GM12878 (cell line): Measurements from ENCODE around the gene GGACT. TPM values are rescaled to one million over a fixed set of nuclear protein-coding genes. Genes with fewer than 3 reads are reported as not detected.

Experiments
- ATAC-seq: fragments of 200-7000 bp; cut with Tn5 transposase; 3 replicates; pipeline ENCODE4 v1.9.1; 2020; ENCODE audit warnings: mild to moderate bottlenecking, moderate library complexity
- BruUV-seq: library from RNA; stranded (reverse); fragments of 400-500 nt; replicated peaks from 2 replicates; lab custom pipeline; 2021; lab: Mats Ljungman, UMichigan
- CTCF ChIA-PET: fragments of 300-600 bp; sonication (Branson Sonifier 250); formaldehyde crosslinking; extraction: SDS; loops from one replicate; lab custom pipeline; 2021; ENCODE audit warnings: inconsistent platforms; lab: Yijun Ruan, JAX
- POLR2A ChIA-PET: fragments of 350-600 bp; formaldehyde crosslinking; extraction: SDS; loops from one replicate; lab custom pipeline; 2021; ENCODE audit warnings: inconsistent platforms; lab: Charles Lee
- RAD21 ChIA-PET: fragments of 300-600 bp; sonication (Branson Sonifier 250); formaldehyde crosslinking; loops from one replicate; lab custom pipeline; 2023; ENCODE audit warnings: antibody characterized with exemption; ENCODE audit not compliant: unreplicated experiment; lab: Charles Lee
- SMC1A ChIA-PET: fragments of 300-600 bp; sonication (Branson Sonifier 250); formaldehyde crosslinking; loops from one replicate; lab custom pipeline; 2023; ENCODE audit not compliant: unreplicated experiment, uncharacterized antibody; lab: Charles Lee
- DNase-seq: peaks from one replicate; pipeline ENCODE4 v3.0.0-alpha.2; 2011; ENCODE audit warnings: low read depth, low spot score
- FAIRE-seq: peaks from 3 replicates; lab custom pipeline; 2011; peaks lifted over from hg19 to GRCh38; lab: Jason Lieb, UNC
- H2AFZ ChIP-seq: 2 replicates; pipeline ENCODE4 v1.6.0; 2011; ENCODE audit warnings: low read depth, low read length, control low read depth; ENCODE audit not compliant: control insufficient read depth
- H3K27ac ChIP-seq: 2 replicates; pipeline ENCODE4 v1.5.1; 2011; ENCODE audit warnings: control low read depth; ENCODE audit not compliant: control insufficient read depth, insufficient read depth
- H3K27me3 ChIP-seq, 2 experiments: replicated peaks in 1 of 2; 2 replicates each; pipeline versions ENCODE4 v1.6.0 to v1.6.1; 2011; ENCODE audit warnings: low read length in 1 of 2; ENCODE audit not compliant: control insufficient read depth in 2 of 2, insufficient read depth in 2 of 2
- H3K36me3 ChIP-seq, 2 experiments: 2 replicates each; pipeline ENCODE4 v1.5.1; 2011; ENCODE audit warnings: low read length in 1 of 2; ENCODE audit not compliant: control insufficient read depth in 2 of 2, insufficient read depth in 2 of 2
- H3K4me1 ChIP-seq: 2 replicates; pipeline ENCODE4 v1.6.1; 2011; ENCODE audit warnings: mild to moderate bottlenecking, low read length, moderate library complexity, mixed read lengths; ENCODE audit not compliant: control insufficient read depth, insufficient read depth
- H3K4me2 ChIP-seq: 2 replicates; pipeline ENCODE4 v1.6.0; 2011; ENCODE audit warnings: control low read depth; ENCODE audit not compliant: control insufficient read depth, insufficient read depth
- H3K4me3 ChIP-seq: fragments of 200-600 bp; sonication (generic); 2 replicates; pipeline ENCODE4 v1.5.1; 2016
- H3K79me2 ChIP-seq: 2 replicates; pipeline ENCODE4 v1.6.0; 2011; ENCODE audit warnings: low read length; ENCODE audit not compliant: control insufficient read depth, insufficient read depth
- H3K9ac ChIP-seq: 2 replicates; pipeline ENCODE4 v1.8.0; 2011; ENCODE audit warnings: low read length, control low read depth, mixed read lengths; ENCODE audit not compliant: control insufficient read depth, insufficient read depth
- H3K9me3 ChIP-seq: replicated peaks from 3 replicates; pipeline ENCODE4 v1.5.1; 2011; ENCODE audit warnings: mild to moderate bottlenecking, low read length; ENCODE audit not compliant: control insufficient read depth, insufficient read depth
- H4K20me1 ChIP-seq: 2 replicates; pipeline ENCODE4 v1.6.0; 2011; ENCODE audit not compliant: control insufficient read depth, insufficient read depth
- BMI1 ChIP-seq: fragments of 450-650 bp; IDR thresholded peaks from 2 replicates; pipeline ENCODE4 v1.6.1; 2016; ENCODE audit warnings: mild to moderate bottlenecking, moderate library complexity, borderline replicate concordance
- CHD4 ChIP-seq: fragments of 200-600 bp; sonication (generic); IDR thresholded peaks from 2 replicates; pipeline ENCODE4 v1.6.1; 2016; ENCODE audit warnings: mild to moderate bottlenecking
- E2F4 ChIP-seq: IDR thresholded peaks from 2 replicates; pipeline ENCODE4 v1.6.1; 2012; ENCODE audit warnings: low read depth, low read length, improper control_type of control experiment
- EED ChIP-seq: sonication (generic); IDR thresholded peaks from 2 replicates; pipeline ENCODE4 v1.6.1; 2016; ENCODE audit warnings: antibody characterized with exemption, low read depth
- EZH2 ChIP-seq: IDR thresholded peaks from 2 replicates; pipeline ENCODE4 v1.6.1; 2012; ENCODE audit warnings: low read depth, mild to moderate bottlenecking, control low read depth, inconsistent platforms, low read length, borderline replicate concordance; ENCODE audit not compliant: control insufficient read depth
- JUNB ChIP-seq: IDR thresholded peaks from 2 replicates; pipeline ENCODE4 v1.6.1; 2016; ENCODE audit warnings: antibody characterized with exemption, mild to moderate bottlenecking
- LARP7 ChIP-seq: fragments of 450-650 bp; IDR thresholded peaks from 2 replicates; pipeline ENCODE4 v1.6.1; 2017; ENCODE audit warnings: mild to moderate bottlenecking
- MXI1 ChIP-seq: fragments of 150-350 bp; IDR thresholded peaks from 2 replicates; pipeline ENCODE4 v1.6.1; 2011; ENCODE audit warnings: low read depth, mild to moderate bottlenecking, inconsistent platforms, low read length, improper control_type of control experiment
- NFXL1 ChIP-seq: fragments of 450-650 bp; IDR thresholded peaks from 2 replicates; pipeline ENCODE4 v1.6.1; 2017; ENCODE audit warnings: antibody characterized with exemption, mild to moderate bottlenecking, borderline replicate concordance
- RAD51 ChIP-seq: fragments of 450-650 bp; IDR thresholded peaks from 2 replicates; pipeline ENCODE4 v1.6.1; 2016; ENCODE audit warnings: moderate library complexity, mild to moderate bottlenecking, inconsistent platforms
- RFX5 ChIP-seq: IDR thresholded peaks from 2 replicates; pipeline ENCODE4 v1.6.1; 2011; ENCODE audit warnings: low read depth, low read length, improper control_type of control experiment
- SMC3 ChIP-seq: IDR thresholded peaks from 2 replicates; pipeline ENCODE4 v1.6.1; 2011; ENCODE audit warnings: low read length, improper control_type of control experiment, borderline replicate concordance
- TARDBP ChIP-seq: IDR thresholded peaks from 2 replicates; pipeline ENCODE4 v1.6.1; 2016; ENCODE audit warnings: borderline replicate concordance
- ZNF207 ChIP-seq: fragments of 450-650 bp; IDR thresholded peaks from 2 replicates; pipeline ENCODE4 v1.6.1; 2014; ENCODE audit warnings: antibody characterized with exemption, mild to moderate bottlenecking, borderline replicate concordance
- ZZZ3 ChIP-seq: IDR thresholded peaks from 2 replicates; pipeline ENCODE4 v1.6.1; 2011; ENCODE audit warnings: low read depth; ENCODE audit not compliant: control insufficient read depth, insufficient read length
- WGBS: methylation state at CpG from one replicate; pipeline ENCODE4 v1.1.6; 2016; ENCODE audit warnings: low lambda C conversion rate; ENCODE audit not compliant: insufficient replicate concordance, insufficient coverage; ENCODE audit errors: missing lambda C conversion rate; 5-methylcytosine and 5-hydroxymethylcytosine counted together
- in situ Hi-C: fragments of 300-500 bp; cut with MboI; formaldehyde crosslinking; loops from 9 replicates; pipeline ENCODE4 v1.14.3; 2018; ENCODE audit warnings: mixed read lengths
- intact Hi-C: fragments of 100-400 bp; cut with micrococcal nuclease; formaldehyde crosslinking; loops from one replicate; pipeline ENCODE4 v1.14.2; 2022; ENCODE audit not compliant: unreplicated experiment
- polyA plus RNA-seq, 11 experiments: library from polyadenylated mRNA; depleted of rRNA in 4 of 11; unstranded in 6 of 11; stranded (reverse) in 5 of 11; fragments of >200 nt; fragmentation: Nextera tagmentation in 4 of 11; fragmentation: Illumina TruSeq in 1 of 11; extraction: Ambion mirVana in 4 of 11; extraction: Trizol in 1 of 11; gene quantifications; 1 replicate in 1 of 11; 2 replicates in 10 of 11; pipeline versions ENCODE4 v1.2.1 to v1.2.3, GENCODE V29; 2011 to 2016; ENCODE audit warnings: inconsistent platforms in 2 of 11, missing spikeins in 2 of 11, low read depth in 1 of 11
- total RNA-seq, 4 experiments: library from RNA; depleted of rRNA in 3 of 4; stranded (reverse); fragments of >200 nt in 3 of 4; fragmentation: Illumina TruSeq in 1 of 4; extraction: Trizol in 1 of 4; gene quantifications; 2 replicates each; pipeline versions ENCODE4 v1.2.1 to v1.2.3, GENCODE V29; 2013 to 2021

GGACT gene
- total and polyA plus RNA-seq, 10 of the 15 experiments (the other 5 are each of a cell fraction or from before 2014, with no cell fraction given) = 0.61 to 8.8 (median 4.2) TPM

GRCh38 chr13:100581030-100581429 lies 7.6 kb downstream of the GGACT start:
- CTCF ChIA-PET = no interaction called here
- in situ Hi-C loops = no loop called here

More at GRCh38 chr13:100581030-100581429, 7.6 kb downstream of the GGACT start:
- no peak overlapping the region for H3K9ac ChIP-seq
- no peak for TF ChIP-seq MXI1
- TF ChIP-seq TARDBP = no peak
- no peak for TF ChIP-seq E2F4
- no peak for TF ChIP-seq LARP7
- no peak for TF ChIP-seq RAD51
- no peak for TF ChIP-seq BMI1
- no peak for TF ChIP-seq ZNF207
- TF ChIP-seq RFX5 = no peak
- no peak for TF ChIP-seq CHD4
- TF ChIP-seq SMC3 = no peak
- TF ChIP-seq JUNB = no peak
- TF ChIP-seq ZZZ3 = no peak
- no peak for TF ChIP-seq NFXL1
- TF ChIP-seq EZH2 = no peak
- TF ChIP-seq EED = no peak
- TF ChIP-seq, all 136 proteins: peak for 0
- BruUV-seq = no TSS peak
- H3K79me2 ChIP-seq = no peaks in the 10 kb centered on the region
- FAIRE-seq (no peak), ATAC-seq (no peak), DNase-seq (no peak)
- H3K9me3 ChIP-seq = no peaks in the 10 kb centered on the region
- H3K27ac ChIP-seq = no peak overlapping the region
- no peaks in the 10 kb centered on the region for H3K27me3 ChIP-seq
- no peak overlapping the region for H3K4me2 ChIP-seq
- POLR2A ChIA-PET = no interaction called here
- RAD21 ChIA-PET = no interaction called here
- 85% methylated on average over 4 of the region's 4 CpGs for WGBS
- no peaks in the 10 kb centered on the region for H4K20me1 ChIP-seq
- intact Hi-C loops = no loop called here
- no peak overlapping the region for H3K4me3 ChIP-seq
- SMC1A ChIA-PET = no interaction called here
- no peaks in the 10 kb centered on the region for H3K36me3 ChIP-seq
- H3K4me1 ChIP-seq = no peaks in the 10 kb centered on the region
- H2AFZ ChIP-seq = no peak overlapping the region
